Right cardiac atrium (tissue), 5 donors: ENCODE measurements around the gene PPT2. TPM values are rescaled to one million over a fixed set of nuclear protein-coding genes. Genes with fewer than 3 reads are reported as not detected.

ENCODE experiments used
- ATAC-seq, 2 donors: fragments of 200-7000 bp; cut with Tn5 transposase; one replicate each; pipeline versions ENCODE4 v1.8.0 to v1.9.1; 2020; ENCODE audit warnings: moderate library complexity in 2 of 2, mild to moderate bottlenecking in 1 of 2
- DNase-seq, 3 donors: peaks; one replicate each; pipeline ENCODE4 v3.0.0-alpha.2; 2020
- H3K27ac ChIP-seq: one replicate; pipeline ENCODE4 v1.5.1; 2013; ENCODE audit warnings: mild to moderate bottlenecking, low read length, control low read depth, moderate library complexity
- H3K27me3 ChIP-seq: one replicate; pipeline ENCODE4 v1.6.1; 2013; ENCODE audit not compliant: control insufficient read depth, insufficient read depth
- H3K4me1 ChIP-seq: one replicate; pipeline ENCODE4 v1.6.1; 2013; ENCODE audit warnings: low read length; ENCODE audit not compliant: control insufficient read depth, insufficient read depth
- H3K4me3 ChIP-seq: one replicate; pipeline ENCODE4 v1.5.1; 2013; ENCODE audit warnings: low read length, control low read depth
- H3K9me3 ChIP-seq: one replicate; pipeline ENCODE4 v1.6.1; 2013; ENCODE audit warnings: low read length; ENCODE audit not compliant: control insufficient read depth
- WGBS: extraction: QIAGEN DNeasy Blood & Tissue Kit; methylation state at CpG from one replicate; pipeline ENCODE4 v1.1.7; 2013; 5-methylcytosine and 5-hydroxymethylcytosine counted together
- intact Hi-C, 4 donors: fragments of 100-400 bp; cut with DNase I; formaldehyde crosslinking; loops; one replicate each; pipeline versions ENCODE4 v1.11.0 to v1.14.0; 2022 to 2023
- polyA plus RNA-seq: library from polyadenylated mRNA; stranded (reverse); fragments of 200-250 nt; gene quantifications from one replicate; pipeline ENCODE4 v1.2.3, GENCODE V29; 2013
- total RNA-seq, 4 donors: library from RNA; stranded (reverse); fragmentation: NEBNext Ultra II Directional; extraction: Animal tissue kit (Norgen Biotek cat#: 25700); gene quantifications; one replicate each; pipeline ENCODE4 v1.2.1, GENCODE V29; 2021
- donor health status: healthy with polysubstance abuse.
- donor health status: DM: no; HTN: yes; CAD: no.
- donor health status: DM: no; HTN: no; CAD: no.
- donor health status: DM: no; HTN: yes; CAD: no; lungs with severe emphysema.
- donor health status: DM: yes; HTN: yes; CAD: no.

The PPT2 gene
- total and polyA plus RNA-seq, 5 donors = 22.4 to 30.5 (median 30.0) TPM

DNA sequence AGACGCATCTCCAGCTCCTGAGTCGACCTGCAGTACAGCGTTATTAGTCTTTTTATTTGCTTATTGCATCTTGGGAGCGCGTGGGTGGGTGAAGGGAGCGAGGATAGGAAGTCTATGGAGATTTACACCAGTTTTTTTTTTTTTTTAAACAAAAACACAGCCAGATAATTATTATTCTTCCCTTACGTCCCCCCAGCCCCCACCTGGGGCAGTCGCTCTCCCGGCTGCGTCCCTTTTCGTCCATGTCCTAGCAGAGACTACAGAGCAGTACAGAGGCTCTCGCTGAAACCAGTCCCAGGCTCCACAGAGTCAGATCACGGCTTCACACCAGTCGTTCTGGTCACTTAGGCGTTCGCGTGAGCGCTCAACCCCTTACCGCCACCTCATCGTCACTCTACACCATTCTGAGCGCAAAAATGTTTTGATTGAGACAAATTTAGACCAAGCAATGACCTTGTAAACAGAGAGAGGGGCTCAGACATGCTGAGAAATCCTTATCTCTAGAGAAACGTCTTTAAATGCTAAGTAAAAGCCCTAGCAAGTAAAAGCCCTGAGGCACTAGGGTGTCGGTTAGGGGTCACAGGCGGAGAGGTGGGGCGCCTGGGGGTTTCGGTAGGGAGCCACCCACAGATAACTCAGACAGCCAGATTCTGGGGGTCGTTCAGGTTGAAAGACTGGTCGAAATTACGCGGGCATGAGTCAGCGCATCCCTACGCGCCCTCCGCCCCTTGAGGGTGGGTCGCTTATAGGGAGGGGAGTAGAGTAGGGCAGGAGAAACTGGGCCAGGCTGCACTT, 975 bp upstream of the PPT2 start:
- Histone ChIP-seq H3K27ac (peak overlapping the region; percentile 70), H3K4me1 (peaks cover 5% of the 10 kb centered on the region), H3K27me3 (no peaks in the 10 kb centered on the region), H3K4me3 (peak overlapping the region; percentile 60), H3K9me3 (no peaks in the 10 kb centered on the region)
- ATAC-seq = peak; percentile 32 to 57
- WGBS = 21% methylated on average over 35 of the region's 35 CpGs
- intact Hi-C loops = no loop called here
- DNase-seq = peak; percentile 62 to 77 (median 73)

DNA sequence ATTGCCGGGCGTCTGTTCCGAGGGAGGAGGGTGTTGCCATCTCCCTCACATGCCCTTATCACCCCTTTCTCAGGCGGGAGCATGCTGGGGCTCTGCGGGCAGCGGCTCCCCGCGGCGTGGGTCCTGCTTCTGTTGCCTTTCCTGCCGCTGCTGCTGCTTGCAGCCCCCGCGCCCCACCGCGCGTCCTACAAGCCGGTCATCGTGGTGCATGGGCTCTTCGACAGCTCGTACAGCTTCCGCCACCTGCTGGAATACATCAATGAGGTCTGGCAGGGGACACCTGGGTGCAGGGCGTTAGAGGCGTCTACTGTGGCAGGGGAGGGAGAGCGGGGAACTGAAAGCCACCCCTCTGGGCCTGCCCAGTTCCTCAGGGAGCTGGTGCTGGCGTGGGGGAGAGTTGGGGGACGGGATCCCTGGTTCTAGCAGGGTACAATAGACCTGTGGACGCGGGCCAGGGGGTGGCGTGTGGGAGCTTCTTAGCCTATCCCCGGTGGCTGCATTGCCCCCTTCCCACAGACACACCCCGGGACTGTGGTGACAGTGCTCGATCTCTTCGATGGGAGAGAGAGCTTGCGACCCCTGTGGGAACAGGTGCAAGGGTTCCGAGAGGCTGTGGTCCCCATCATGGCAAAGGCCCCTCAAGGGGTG, 697 bp downstream of the PPT2 start:
- intact Hi-C loops = no loop called here
- peak; percentile 52 to 60 for ATAC-seq
- peak overlapping the region; percentile 70 for H3K27ac ChIP-seq

DNA sequence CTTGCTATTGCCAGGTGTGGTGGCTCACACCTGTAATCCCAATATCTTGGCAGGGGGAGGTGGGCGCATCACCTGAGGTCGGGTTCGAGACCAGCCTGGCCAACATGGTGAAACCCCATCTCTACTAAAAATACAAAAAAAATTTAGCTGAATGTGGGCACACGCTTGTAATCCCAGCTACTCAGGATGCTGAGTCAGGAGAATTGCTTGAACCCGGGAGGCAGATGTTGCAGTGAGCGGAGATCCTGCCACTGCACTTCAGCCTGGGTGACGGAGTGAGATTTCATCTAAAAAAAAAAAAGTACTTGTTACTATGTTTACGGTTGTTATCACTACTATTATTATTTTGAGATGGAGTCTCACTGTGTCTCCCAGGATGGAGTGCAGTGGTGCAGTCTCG, 3.0 kb downstream of the PPT2 start:
- DNase-seq (no peak), ATAC-seq (no peak)
- Histone ChIP-seq H3K4me3 (no peak overlapping the region), H3K9me3 (no peaks in the 10 kb centered on the region), H3K4me1 (peaks cover 5% of the 10 kb centered on the region), H3K27me3 (no peaks in the 10 kb centered on the region), H3K27ac (no peak overlapping the region)
- intact Hi-C loops = no loop called here
- WGBS = 89% methylated on average over 9 of the region's 9 CpGs

More for the DNA sequence above, 697 bp downstream of the PPT2 start:
- DNase-seq = peak; percentile 48 to 82 (median 81)
- H3K9me3 ChIP-seq = no peaks in the 10 kb centered on the region
- 5% methylated on average over 34 of the region's 34 CpGs for WGBS
- peaks cover 5% of the 10 kb centered on the region for H3K4me1 ChIP-seq
- peak overlapping the region; percentile 60 for H3K4me3 ChIP-seq
- H3K27me3 ChIP-seq = no peaks in the 10 kb centered on the region

DNA sequence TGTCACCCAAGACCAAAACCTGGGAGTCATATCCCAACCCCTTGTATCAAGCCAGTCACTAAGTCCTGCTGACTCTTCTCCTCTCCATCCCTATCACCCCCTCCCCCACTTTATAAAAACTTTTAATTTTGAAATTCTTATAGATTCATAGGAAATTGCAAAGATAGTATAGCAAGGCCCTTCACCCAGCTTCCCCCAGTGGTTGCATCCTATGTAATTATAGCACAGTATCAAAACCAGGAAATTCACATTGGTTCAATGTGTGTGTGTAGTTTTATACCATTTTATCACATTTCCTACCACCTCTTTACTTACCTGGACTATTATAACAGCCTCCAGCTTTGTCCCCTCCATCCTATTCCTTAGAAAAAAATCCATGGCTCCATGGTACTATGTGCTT, 4.1 kb downstream of the PPT2 start:
- Histone ChIP-seq H3K4me3 (no peak overlapping the region), H3K9me3 (no peaks in the 10 kb centered on the region), H3K27me3 (no peaks in the 10 kb centered on the region), H3K4me1 (peaks cover 5% of the 10 kb centered on the region), H3K27ac (no peak overlapping the region)
- DNase-seq (no peak), ATAC-seq (no peak)
- intact Hi-C loops = no loop called here

DNA sequence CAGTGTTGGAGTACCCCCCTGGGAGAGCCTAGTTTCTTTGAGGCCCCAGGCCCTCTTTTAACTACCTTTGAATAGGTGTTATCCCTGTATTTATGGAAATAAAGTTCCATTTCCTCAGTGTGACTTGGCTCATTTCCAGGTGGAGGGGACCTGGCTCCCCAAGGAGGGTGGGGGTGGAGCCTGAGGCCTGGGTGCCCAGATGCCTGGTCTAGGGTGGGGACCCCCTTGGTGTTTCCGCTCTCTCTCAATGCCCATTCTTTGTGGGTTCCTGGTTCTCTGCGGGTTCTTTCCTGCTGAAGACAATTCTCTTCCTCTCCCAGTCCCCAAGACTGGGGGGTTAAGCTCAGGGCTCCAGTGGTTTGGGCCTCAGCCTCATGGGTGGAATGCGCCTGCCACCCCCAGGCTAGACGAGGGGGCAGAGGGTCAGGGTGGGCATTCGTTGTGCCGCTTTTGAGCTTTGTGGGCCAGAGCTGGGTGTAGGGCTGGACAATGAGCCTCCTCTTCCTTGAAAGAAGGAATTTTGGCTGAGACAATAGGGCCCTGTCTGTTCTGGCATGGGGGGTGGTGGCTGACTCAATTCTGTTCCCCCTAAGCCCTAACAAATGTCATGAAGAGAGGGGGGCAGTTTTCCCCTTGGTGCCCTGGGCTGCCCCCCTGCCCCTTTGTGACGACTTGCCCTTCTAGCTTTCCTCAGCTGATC, 9.8 kb downstream of the PPT2 start:
- intact Hi-C loops = no loop called here
- Histone ChIP-seq H3K27me3 (no peaks in the 10 kb centered on the region), H3K9me3 (no peaks in the 10 kb centered on the region), H3K4me3 (no peak overlapping the region), H3K4me1 (no peaks in the 10 kb centered on the region), H3K27ac (no peak overlapping the region)
- ATAC-seq (peak; percentile 25 to 47), DNase-seq (peak in 1 of 3 donors; percentile 66)
- WGBS = 81% methylated on average over 7 of the region's 7 CpGs

DNA sequence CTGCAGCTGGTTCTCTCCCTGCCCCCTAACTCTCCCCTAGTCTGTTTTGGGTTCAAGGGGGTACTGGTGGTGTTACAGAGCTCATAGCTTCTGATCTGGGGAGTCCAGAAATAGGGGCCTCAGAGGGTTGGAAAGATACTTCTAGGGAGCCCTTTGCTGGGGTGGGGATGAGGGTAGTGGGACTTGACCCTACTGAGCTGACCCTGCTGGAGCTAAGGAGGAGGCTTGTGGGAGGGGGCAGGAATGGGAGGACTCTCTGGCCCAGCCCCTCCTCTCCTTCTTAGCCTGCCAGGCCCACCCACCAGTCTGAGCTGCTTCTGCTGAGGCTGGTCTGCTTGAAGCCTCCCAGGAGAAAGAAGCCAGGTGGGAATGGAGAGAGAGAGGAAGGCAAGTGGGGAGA, 10.4 kb downstream of the PPT2 start, which contains the start of gene EGFL8:
TSS of gene EGFL8 (plus strand) at position 301 of the 400 bp plus-strand sequence. CDS start 1,571 bp downstream, outside the sequence.
- intact Hi-C loops = no loop called here
- no peak for DNase-seq
- Histone ChIP-seq H3K9me3 (no peaks in the 10 kb centered on the region), H3K27ac (no peak within 1 kb of the TSS), H3K4me1 (no peaks in the 10 kb centered on the region), H3K4me3 (no peak within 1 kb of the TSS), H3K27me3 (no peaks in the 10 kb centered on the region)
- ATAC-seq = no peak

DNA sequence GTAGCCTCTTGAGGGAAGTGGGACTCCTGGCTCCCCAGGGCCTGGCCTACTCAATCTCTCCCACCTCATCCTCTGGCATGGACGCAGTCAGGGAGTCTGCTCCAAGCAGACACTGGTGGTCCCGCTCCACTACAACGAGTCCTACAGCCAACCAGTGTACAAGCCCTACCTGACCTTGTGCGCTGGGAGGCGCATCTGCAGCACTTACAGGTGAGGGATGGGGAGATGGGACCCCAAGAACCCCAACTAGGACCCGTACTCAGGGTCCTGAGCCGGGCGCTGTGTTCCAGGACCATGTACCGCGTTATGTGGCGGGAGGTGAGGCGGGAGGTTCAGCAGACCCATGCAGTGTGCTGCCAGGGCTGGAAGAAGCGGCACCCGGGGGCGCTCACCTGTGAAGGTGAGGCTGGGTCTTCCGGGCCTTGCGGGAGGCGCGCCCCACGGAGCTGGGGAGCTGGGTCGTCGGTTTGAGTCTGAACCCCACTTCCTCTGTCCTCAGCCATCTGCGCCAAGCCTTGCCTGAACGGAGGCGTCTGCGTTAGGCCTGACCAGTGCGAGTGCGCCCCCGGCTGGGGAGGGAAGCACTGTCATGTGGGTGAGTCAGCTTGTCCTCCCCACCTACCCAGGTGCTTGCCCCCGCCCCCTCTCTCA, 12.6 kb downstream of the PPT2 start:
- 79% methylated on average over 30 of the region's 30 CpGs for WGBS
- no peak for ATAC-seq
- DNase-seq = peak in 2 of 3 donors; percentile 61 to 70
- Histone ChIP-seq H3K27ac (no peak overlapping the region), H3K27me3 (no peaks in the 10 kb centered on the region), H3K4me1 (no peaks in the 10 kb centered on the region), H3K4me3 (no peak overlapping the region), H3K9me3 (no peaks in the 10 kb centered on the region)
- intact Hi-C loops = no loop called here

DNA sequence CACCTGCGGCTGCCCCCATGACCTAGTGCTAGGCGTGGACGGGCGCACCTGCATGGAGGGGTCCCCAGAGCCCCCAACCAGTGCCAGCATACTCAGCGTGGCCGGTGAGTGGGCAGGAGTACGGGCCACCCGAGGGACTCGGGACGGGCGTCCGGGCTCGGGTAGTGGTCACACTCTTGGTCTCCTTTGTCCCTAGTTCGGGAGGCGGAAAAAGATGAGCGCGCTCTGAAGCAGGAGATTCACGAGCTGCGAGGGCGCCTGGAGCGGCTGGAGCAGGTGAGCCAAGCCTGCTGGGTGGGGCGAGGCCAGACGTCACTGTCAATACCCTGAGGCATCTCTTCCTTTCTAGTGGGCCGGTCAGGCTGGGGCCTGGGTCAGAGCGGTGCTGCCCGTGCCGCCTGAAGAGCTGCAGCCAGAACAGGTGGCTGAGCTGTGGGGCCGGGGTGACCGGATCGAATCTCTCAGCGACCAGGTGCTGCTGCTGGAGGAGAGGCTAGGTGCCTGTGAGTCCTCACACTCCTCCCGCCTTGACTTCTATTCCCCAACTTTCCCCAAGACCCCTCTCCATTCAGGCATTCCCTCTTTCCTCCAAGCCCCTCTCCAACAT, 13.3 kb downstream of the PPT2 start:
- H3K27ac ChIP-seq = no peak overlapping the region
- intact Hi-C loops = no loop called here
- no peak overlapping the region for H3K4me3 ChIP-seq
- H3K27me3 ChIP-seq = no peaks in the 10 kb centered on the region
- H3K9me3 ChIP-seq = no peaks in the 10 kb centered on the region
- DNase-seq = peak in 2 of 3 donors; percentile 53 to 58
- ATAC-seq = no peak
- H3K4me1 ChIP-seq = no peaks in the 10 kb centered on the region
- WGBS = 77% methylated on average over 32 of the region's 32 CpGs

DNA sequence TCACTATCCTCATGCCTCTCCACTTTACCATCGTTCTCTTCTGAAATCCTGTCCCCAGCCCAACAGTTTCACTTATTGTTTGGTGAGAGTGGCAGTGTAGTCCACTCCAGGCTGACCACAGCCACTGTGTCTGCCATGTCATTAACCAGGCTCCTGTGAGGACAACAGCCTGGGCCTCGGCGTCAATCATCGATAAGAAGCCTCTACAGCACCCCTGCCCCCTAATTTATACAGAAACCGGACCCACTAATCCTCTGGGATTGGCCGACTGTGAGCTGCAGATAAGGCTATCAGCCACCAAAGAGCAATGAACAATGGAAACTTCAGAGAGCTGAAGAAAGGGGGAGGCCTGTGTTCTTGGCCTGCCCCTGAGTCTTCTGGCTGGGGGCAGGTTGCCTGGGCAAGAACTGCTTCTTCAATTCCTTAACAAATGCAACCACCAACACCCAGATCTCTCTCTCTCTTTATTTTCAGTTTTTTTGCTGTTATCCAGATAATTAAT, 13.9 kb downstream of the PPT2 start:
- H3K27ac ChIP-seq = no peak overlapping the region
- H3K27me3 ChIP-seq = no peaks in the 10 kb centered on the region
- H3K4me1 ChIP-seq = no peaks in the 10 kb centered on the region
- no peaks in the 10 kb centered on the region for H3K9me3 ChIP-seq
- no peak overlapping the region for H3K4me3 ChIP-seq
- peak in 1 of 2 donors; percentile 16 for ATAC-seq
- peak in 1 of 3 donors; percentile 15 for DNase-seq
- intact Hi-C loops = no loop called here
- WGBS = 35% methylated on average over 6 of the region's 6 CpGs

DNA sequence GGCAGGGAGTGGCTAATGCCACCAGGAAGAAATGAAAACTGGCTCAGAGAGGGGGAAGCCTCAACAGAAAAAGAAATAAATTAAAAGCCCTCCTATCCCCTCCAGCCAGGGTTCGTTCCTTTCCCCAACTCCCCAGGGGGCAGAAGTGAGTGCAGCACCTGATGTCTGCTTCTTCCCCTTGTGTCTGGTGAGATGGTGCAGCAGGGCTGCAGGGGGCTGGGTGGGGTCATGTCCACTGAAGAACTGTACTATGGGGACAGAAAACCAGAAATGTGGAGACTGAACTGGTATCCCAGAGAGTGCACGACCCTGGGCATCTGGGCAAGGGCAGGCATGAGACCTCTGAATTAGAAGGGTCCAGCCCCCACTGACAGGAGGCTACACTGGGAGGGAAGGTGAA, 14.4 kb downstream of the PPT2 start:
- Histone ChIP-seq H3K4me3 (no peak overlapping the region), H3K4me1 (no peaks in the 10 kb centered on the region), H3K9me3 (no peaks in the 10 kb centered on the region), H3K27ac (no peak overlapping the region), H3K27me3 (no peaks in the 10 kb centered on the region)
- DNase-seq (peak in 1 of 3 donors; percentile 10), ATAC-seq (no peak)
- intact Hi-C loops = no loop called here
- 66% methylated on average over 2 of the region's 2 CpGs for WGBS
